NCI-H1092 (cell line): ENCODE results near the gene DST.
"Not testable (repeated sequence)": the region's sequence is repeated elsewhere in the genome, so short reads cannot be mapped to it uniquely, and the experiment has no call there.

Source experiments
- DNase-seq: peaks from one replicate; lab custom pipeline; 2025; lab: John Stamatoyannopoulos, UW

Gene DST

GRCh38 chr6:56661338-56661737 lies 18.6 kb upstream of the DST start:
- DNase-seq, result not testable (repeated sequence)

DNA sequence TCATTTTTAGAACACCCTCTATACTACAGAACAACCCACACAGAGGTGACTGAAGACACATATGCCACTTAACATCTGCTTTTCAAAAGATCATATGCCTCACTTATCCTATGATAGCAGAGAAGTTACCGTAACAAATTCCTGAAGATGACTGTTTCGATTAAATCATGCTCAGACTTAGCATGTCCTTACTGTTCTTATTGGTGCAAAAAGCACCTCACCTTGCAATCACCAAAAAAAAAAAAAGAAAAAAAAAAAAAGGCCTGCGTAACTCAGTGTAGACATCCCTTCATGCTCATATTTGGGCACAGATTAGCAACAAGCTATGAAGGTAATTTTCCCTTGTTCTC lies 17.7 kb upstream of the DST start:
- no peak for DNase-seq

- DNase-seq, result no peak
Measured at GRCh38 chr6:56659721-56660380, 17.2 kb upstream of the DST start.

- no peak for DNase-seq
Measured at GRCh38 chr6:56658326-56658725, 15.6 kb upstream of the DST start.

DNA sequence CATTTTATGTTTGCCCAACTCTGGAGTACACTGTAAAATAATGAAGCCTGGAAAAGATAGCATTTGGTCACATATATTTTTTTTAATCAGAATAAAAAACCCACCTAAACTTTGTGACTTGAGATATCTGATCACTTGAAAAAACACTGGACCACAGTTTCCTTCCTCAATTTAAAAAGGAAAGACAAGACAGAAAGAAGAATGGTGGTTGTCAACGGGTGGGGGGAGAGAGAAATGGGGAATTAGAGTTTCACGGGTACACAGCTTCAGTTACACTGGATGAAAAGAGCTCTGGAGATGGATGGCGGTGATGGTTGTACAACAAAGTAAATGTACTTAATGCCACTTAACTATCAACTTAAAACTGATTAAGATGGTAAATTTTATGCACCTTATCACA lies 14.7 kb upstream of the DST start:
- DNase-seq, result no peak

GRCh38 chr6:56656466-56656865 lies 13.8 kb upstream of the DST start:
- no peak for DNase-seq

GRCh38 chr6:56655996-56656395 lies 13.3 kb upstream of the DST start:
- DNase-seq, result no peak

DNA sequence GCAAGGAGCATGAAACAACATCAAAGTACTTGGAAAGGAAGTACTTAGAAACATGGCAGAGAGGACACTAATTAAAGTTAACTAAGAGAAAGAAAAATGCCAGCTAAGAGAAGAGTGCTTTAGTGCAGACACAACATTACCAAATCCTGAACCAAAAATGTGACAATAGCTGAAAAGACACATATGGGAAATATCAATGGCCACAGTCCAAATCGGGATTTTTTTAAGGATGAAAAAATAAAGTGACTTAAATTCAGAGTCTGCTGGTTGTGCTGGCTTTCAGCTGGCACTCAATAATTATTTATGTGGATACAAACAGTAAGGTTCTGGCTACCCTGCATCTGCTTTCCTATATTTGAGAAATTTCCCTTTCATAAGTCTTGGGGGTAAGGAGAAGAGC lies 12.6 kb upstream of the DST start:
- DNase-seq, result no peak

DNA sequence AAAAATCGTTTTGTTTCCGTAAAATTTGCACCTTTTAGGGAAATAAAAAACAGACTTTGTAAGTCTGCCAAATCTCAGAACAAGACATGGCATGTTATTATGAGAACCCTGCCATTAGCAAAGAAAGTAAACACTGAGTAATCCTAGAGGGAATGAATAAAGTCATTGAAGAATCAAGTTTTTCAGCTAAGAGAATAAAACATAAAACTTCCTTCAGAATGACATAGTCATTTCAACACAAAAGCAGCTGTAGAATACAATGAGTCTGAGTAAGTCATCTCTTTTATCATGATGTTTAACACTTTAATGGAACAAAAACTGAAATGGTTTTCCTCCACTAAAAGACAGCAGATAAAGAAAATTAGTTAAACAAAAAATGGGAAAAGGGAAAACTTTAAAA lies 10.3 kb upstream of the DST start:
- no peak for DNase-seq

GRCh38 chr6:56652231-56652630 lies 9.5 kb upstream of the DST start:
- DNase-seq, result no peak

DNA sequence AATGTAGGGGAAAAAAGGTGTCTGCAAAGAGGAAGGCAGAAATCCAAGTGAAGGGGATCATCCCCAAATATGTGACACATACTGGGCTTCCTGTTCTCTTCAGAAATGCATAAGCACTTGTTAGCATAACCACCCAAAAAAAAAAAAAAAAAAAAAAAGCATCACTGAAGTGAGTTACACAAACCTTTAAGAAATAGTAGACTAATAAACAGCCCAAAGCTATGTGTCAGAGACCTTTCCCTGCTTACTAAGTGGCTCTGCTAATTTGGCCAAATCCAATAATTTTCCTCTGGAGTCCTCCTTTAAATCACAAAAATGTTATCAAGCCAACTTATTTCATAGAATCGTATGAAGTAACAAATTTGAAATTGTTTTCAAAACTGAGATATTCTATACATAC lies 7.5 kb upstream of the DST start:
- no peak for DNase-seq

DNA sequence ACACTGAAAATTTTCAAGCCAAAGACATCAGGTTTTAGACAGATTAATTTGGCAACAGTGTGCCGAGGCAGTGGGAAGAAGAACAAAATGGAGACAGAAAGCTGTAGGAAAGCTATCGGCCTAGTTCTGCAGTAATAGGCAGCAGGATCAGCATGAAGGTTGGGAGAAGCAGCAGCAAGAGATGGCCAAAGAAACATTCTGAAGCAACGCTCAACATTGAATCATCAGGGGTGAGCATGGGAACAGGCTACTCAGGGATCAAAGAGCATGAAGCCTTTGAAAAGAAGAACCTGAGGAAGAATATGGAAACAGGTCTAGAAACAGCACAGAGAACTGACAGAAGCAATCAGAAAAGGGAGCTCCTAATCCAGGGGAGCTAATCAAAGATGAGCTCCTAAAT lies 7.1 kb upstream of the DST start:
- DNase-seq, result no peak

DNA sequence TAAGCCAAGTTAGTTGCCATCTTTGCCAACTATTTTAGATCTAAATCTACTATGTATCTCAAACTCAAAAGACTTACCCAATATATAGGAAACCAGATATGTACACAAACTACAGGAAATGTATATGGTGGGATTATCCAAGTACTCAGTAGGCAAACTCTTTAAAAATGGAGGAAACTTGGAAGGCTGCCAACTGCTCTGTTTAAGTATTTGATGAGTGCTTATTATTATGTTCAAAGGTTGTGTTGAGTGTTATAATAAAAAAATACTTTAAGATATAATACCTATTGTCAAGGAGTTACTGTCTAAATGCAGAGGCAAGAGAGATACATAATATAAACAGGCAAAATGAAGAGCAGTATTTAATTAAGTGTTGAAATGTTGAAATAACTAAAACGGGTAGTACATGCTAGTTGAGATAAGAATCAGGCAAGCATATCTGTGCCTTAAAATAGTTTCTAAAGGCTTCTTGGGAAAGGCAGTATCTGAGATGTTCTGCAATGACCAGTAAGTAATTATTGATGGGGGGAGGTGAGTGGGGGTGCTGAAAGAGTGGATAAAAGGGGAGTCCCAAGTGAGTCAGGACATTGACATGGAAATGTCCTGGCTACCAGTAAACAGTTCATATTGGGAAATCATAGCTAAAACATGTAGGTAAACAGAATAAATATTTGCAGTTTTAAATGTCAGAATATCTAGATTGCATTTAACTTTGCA lies 6.5 kb upstream of the DST start:
- peak; percentile 33 for DNase-seq

GRCh38 chr6:56647172-56647762 lies 4.6 kb upstream of the DST start:
- no peak for DNase-seq

- no peak for DNase-seq
Measured at GRCh38 chr6:56644366-56644765, 1.7 kb upstream of the DST start.

DNA sequence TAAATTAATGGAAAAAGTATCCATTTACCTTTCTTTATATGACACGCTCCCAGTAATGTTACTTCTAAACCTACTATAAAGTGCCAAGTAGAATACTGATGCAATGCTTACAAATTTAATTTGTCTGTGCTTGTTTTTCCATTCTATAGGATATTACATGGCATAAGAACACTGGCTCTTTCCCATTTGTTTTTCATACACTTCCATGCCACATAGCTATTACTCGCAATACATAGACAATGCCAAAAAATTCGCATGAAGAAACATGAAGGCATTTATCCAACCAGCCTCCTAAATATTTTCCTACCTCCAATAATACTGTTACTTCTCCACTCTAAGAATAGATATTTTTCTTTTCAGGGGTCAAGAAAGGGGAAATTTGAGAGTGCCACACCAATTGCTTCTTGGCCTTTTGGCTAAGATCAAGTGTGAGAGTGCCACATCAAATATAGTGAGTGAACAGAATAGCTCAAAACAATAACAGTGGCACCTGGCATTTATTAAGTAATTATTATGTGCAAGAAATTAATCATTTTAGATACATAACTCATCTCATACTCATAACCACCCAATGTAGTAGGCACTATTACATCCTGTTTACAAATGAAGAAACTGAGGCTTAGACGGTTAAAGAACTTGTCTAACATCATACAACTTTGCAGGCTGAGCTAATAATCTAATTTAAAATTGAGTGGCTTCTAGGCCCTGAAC lies 845 bp upstream of the DST start:
- DNase-seq, result no peak

- no peak for DNase-seq
Measured at GRCh38 chr6:56640374-56640773, 2.3 kb downstream of the DST start.

- no peak for DNase-seq
Measured at GRCh38 chr6:56638760-56639159, 3.9 kb downstream of the DST start.

DNA sequence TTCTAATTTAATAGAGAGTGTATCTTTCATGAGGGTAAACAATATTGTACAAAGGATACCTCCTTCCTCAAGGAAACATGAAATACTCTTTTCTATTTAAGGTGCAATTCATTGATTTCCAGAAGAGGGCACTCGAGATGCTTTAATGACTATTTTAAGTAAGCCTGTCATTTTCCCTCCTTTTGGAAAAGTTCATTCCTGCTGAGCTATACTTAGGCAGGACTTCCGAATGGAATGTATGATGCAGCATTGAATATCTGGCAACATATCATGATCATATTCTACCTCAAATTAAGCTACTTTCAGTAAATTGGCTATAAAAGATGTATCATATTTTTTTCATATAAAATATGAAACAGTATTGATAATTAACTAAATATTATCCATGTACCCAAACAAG lies 5.0 kb downstream of the DST start:
- DNase-seq, result peak; percentile 1

DNA sequence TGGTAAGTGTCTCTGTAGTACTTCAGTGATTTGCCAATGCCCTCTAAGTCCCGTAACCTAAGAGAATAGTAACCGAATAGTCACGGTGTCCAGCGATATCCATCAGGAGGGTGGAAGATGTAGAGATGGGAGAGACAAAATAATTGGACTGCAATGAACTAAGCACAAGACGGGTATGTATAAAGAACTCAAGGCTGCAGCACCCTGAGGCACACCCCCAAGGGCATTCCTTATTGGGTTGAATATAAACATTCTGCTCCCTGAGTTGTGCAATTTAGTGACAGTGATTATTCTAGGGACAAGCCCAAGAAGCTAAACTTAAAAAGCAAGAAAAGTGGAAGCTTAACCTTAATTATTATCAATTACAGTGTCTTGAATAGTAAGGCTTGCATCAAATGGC lies 14.6 kb downstream of the DST start:
- DNase-seq, result no peak

GRCh38 chr6:56625356-56625755 lies 17.3 kb downstream of the DST start:
- DNase-seq, result no peak

GRCh38 chr6:56624728-56625069 lies 18.0 kb downstream of the DST start:
- DNase-seq, result no peak

- no peak for DNase-seq
Measured at GRCh38 chr6:56624046-56624727, 18.5 kb downstream of the DST start.
